ENCODE measurements around the gene SNCB. TPM values are rescaled to one million over a fixed set of nuclear protein-coding genes. Genes with fewer than 3 reads are reported as not detected.

Gene SNCB
- total and polyA plus RNA-seq, 11 donors: 0.23 TPM; not detected in 10

GRCh38 chr5:176653401-176654385, 23.4 kb upstream of the SNCB start:
- 88 to 92% (median 91%) methylated on average over 12 to 18 of the region's 18 CpGs for WGBS, 4 donors
- no peak overlapping the region for H3K27ac ChIP-seq
- DNase-seq (no peak), ATAC-seq (no peak)
- no peaks in the 10 kb centered on the region for H3K9me3 ChIP-seq
- no peaks in the 10 kb centered on the region for H3K27me3 ChIP-seq
- no peak for TF ChIP-seq POLR2A (IDR thresholded peaks at IDR 0.05)
- TF ChIP-seq, protein P1, sequence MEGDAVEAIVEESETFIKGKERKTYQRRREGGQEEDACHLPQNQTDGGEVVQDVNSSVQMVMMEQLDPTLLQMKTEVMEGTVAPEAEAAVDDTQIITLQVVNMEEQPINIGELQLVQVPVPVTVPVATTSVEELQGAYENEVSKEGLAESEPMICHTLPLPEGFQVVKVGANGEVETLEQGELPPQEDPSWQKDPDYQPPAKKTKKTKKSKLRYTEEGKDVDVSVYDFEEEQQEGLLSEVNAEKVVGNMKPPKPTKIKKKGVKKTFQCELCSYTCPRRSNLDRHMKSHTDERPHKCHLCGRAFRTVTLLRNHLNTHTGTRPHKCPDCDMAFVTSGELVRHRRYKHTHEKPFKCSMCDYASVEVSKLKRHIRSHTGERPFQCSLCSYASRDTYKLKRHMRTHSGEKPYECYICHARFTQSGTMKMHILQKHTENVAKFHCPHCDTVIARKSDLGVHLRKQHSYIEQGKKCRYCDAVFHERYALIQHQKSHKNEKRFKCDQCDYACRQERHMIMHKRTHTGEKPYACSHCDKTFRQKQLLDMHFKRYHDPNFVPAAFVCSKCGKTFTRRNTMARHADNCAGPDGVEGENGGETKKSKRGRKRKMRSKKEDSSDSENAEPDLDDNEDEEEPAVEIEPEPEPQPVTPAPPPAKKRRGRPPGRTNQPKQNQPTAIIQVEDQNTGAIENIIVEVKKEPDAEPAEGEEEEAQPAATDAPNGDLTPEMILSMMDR (IDR thresholded peaks at IDR 0.05): no peak
- H3K4me3 ChIP-seq: no peak overlapping the region
- H3K36me3 ChIP-seq: peaks cover 0 to 45% (median 26%) of the 10 kb centered on the region in 9 donors
- H3K4me1 ChIP-seq: peaks cover 0 to 27% (median 7%) of the 10 kb centered on the region in 12 donors
- intact Hi-C loops (cut with DNase I): loop anchor here in 1 of 10 donors (10.0 kb wide), 1 partner anchor 239 kb away; the partner anchor contains the start of gene CLTB

GRCh38 chr5:176652136-176652535, 21.8 kb upstream of the SNCB start:
- DNase-seq (no peak), ATAC-seq (no peak)
- Histone ChIP-seq H3K36me3 (peaks cover 0 to 40% (median 20%) of the 10 kb centered on the region in 9 donors), H3K4me1 (peaks cover 0 to 25% (median 11%) of the 10 kb centered on the region in 12 donors), H3K4me3 (no peak overlapping the region), H3K9me3 (no peaks in the 10 kb centered on the region), H3K27me3 (no peaks in the 10 kb centered on the region), H3K27ac (no peak overlapping the region)
- intact Hi-C loops (cut with DNase I): loop anchor here in 1 of 10 donors (10.0 kb wide), 1 partner anchor 237 kb away; the partner anchor contains the start of gene CLTB
- TF ChIP-seq, protein P1 (IDR thresholded peaks at IDR 0.05): no peak
- no peak for TF ChIP-seq POLR2A (IDR thresholded peaks at IDR 0.05)
- 71 to 76% (median 72%) methylated on average over 8 of the region's 8 CpGs for WGBS, 4 donors

GRCh38 chr5:176651472-176651980, 21.2 kb upstream of the SNCB start:
- 88 to 90% (median 89%) methylated on average over 17 of the region's 17 CpGs for WGBS, 4 donors
- intact Hi-C loops (cut with DNase I): loop anchor here in 1 of 10 donors (10.0 kb wide), 1 partner anchor 237 kb away; the partner anchor contains the start of gene CLTB
- H3K36me3 ChIP-seq: peaks cover 0 to 33% (median 20%) of the 10 kb centered on the region in 9 donors
- no peak for ATAC-seq
- H3K9me3 ChIP-seq: no peaks in the 10 kb centered on the region
- H3K27me3 ChIP-seq: no peaks in the 10 kb centered on the region
- DNase-seq: no peak
- TF ChIP-seq, protein P1 (IDR thresholded peaks at IDR 0.05): no peak
- no peak for TF ChIP-seq POLR2A (IDR thresholded peaks at IDR 0.05)
- H3K4me3 ChIP-seq: no peak overlapping the region
- no peak overlapping the region for H3K27ac ChIP-seq
- H3K4me1 ChIP-seq: peaks cover 0 to 28% (median 13%) of the 10 kb centered on the region in 12 donors
